Mesendoderm (in vitro differentiated cells): ENCODE results near the gene MPL.
A peak's percentile ranks its signal among the peaks of the same experiment; 100 is the strongest.

Experiments
- DNase-seq: peaks from one replicate; pipeline ENCODE4 v3.0.0; 2013
- H2AK5ac ChIP-seq: 2 replicates; pipeline ENCODE4 v1.6.1; 2013; ENCODE audit warnings: low read length, inconsistent platforms
- H2BK120ac ChIP-seq: 2 replicates; pipeline ENCODE4 v1.6.1; 2013; ENCODE audit warnings: low read depth, mild to moderate bottlenecking, low read length, moderate library complexity, mixed read lengths
- H2BK15ac ChIP-seq: replicated peaks from 2 replicates; pipeline ENCODE4 v1.6.1; 2013; ENCODE audit warnings: low read depth, mild to moderate bottlenecking, moderate library complexity
- H2BK5ac ChIP-seq: 2 replicates; pipeline ENCODE4 v1.6.1; 2013; ENCODE audit warnings: low read length, inconsistent platforms
- H3K18ac ChIP-seq: 2 replicates; pipeline ENCODE4 v1.6.1; 2013; ENCODE audit warnings: mild to moderate bottlenecking, low read length, mixed read lengths
- H3K23ac ChIP-seq: one replicate; pipeline ENCODE4 v1.6.1; 2013; ENCODE audit warnings: low read length
- H3K27ac ChIP-seq: 2 replicates; pipeline ENCODE4 v1.5.1; 2013; ENCODE audit warnings: low read depth, mild to moderate bottlenecking, inconsistent platforms, low read length, moderate library complexity
- H3K27me3 ChIP-seq: 2 replicates; pipeline ENCODE4 v1.6.1; 2013; ENCODE audit warnings: low read length, control low read depth, mild to moderate bottlenecking, inconsistent platforms; ENCODE audit not compliant: insufficient read depth, poor library complexity
- H3K36me3 ChIP-seq: 2 replicates; pipeline ENCODE4 v1.6.1; 2013; ENCODE audit warnings: low read length, inconsistent platforms; ENCODE audit not compliant: control insufficient read depth, insufficient read depth
- H3K4ac ChIP-seq: one replicate; pipeline ENCODE4 v1.6.1; 2013; ENCODE audit warnings: low read depth, mild to moderate bottlenecking, low read length, moderate library complexity
- H3K4me1 ChIP-seq: 2 replicates; pipeline ENCODE4 v1.6.1; 2013; ENCODE audit warnings: low read depth, low read length, inconsistent platforms; ENCODE audit not compliant: control insufficient read depth
- H3K4me2 ChIP-seq: 2 replicates; pipeline ENCODE4 v1.6.1; 2013; ENCODE audit warnings: low read length
- H3K4me3 ChIP-seq: 2 replicates; pipeline ENCODE4 v1.5.1; 2013; ENCODE audit warnings: mild to moderate bottlenecking, low read length
- H3K56ac ChIP-seq: one replicate; pipeline ENCODE4 v1.6.1; 2013; ENCODE audit warnings: low read length
- H3K79me1 ChIP-seq: 2 replicates; pipeline ENCODE4 v1.6.1; 2013; ENCODE audit warnings: low read length, inconsistent platforms
- H3K79me2 ChIP-seq: 2 replicates; pipeline ENCODE4 v1.6.1; 2013; ENCODE audit warnings: mild to moderate bottlenecking, low read length; ENCODE audit not compliant: control insufficient read depth, insufficient read depth
- H3K9ac ChIP-seq: 2 replicates; pipeline ENCODE4 v1.6.1; 2013; ENCODE audit warnings: low read length, inconsistent platforms
- H4K5ac ChIP-seq: one replicate; pipeline ENCODE4 v1.6.1; 2013; ENCODE audit warnings: low read length
- H4K8ac ChIP-seq: one replicate; pipeline ENCODE4 v1.6.1; 2013; ENCODE audit warnings: low read depth, mild to moderate bottlenecking, control low read depth, low read length, moderate library complexity
- WGBS: extraction: QIAGEN DNeasy Blood & Tissue Kit; methylation state at CpG from one replicate; pipeline ENCODE4 v1.1.7; 2013; ENCODE audit warnings: low lambda C conversion rate, missing lambda C conversion rate; ENCODE audit not compliant: insufficient coverage; ENCODE audit errors: extremely low coverage; 5-methylcytosine and 5-hydroxymethylcytosine counted together

Gene MPL

GRCh38 chr1:43293176-43293575 lies 44.4 kb upstream of the MPL start:
- no peak overlapping the region for H2AK5ac ChIP-seq
- no peak overlapping the region for H3K4me3 ChIP-seq
- peak overlapping the region; percentile 3 for H3K23ac ChIP-seq
- no peaks in the 10 kb centered on the region for H3K36me3 ChIP-seq
- no peak overlapping the region for H2BK5ac ChIP-seq
- H3K4me1 ChIP-seq, result no peaks in the 10 kb centered on the region
- no CpG with 5 or more reads among the region's 2 CpGs for WGBS
- no peak overlapping the region for H2BK120ac ChIP-seq
- H3K27ac ChIP-seq, result no peak overlapping the region
- H3K4me2 ChIP-seq, result no peak overlapping the region
- no peak overlapping the region for H3K4ac ChIP-seq
- no peaks in the 10 kb centered on the region for H3K79me1 ChIP-seq
- no peak overlapping the region for H3K18ac ChIP-seq
- no peak overlapping the region for H4K5ac ChIP-seq
- no peak for DNase-seq
- no peak overlapping the region for H4K8ac ChIP-seq
- H2BK15ac ChIP-seq, result no peak overlapping the region
- H3K9ac ChIP-seq, result no peak overlapping the region
- no peaks in the 10 kb centered on the region for H3K27me3 ChIP-seq
- H3K56ac ChIP-seq, result no peak overlapping the region
- H3K79me2 ChIP-seq, result no peaks in the 10 kb centered on the region

DNA sequence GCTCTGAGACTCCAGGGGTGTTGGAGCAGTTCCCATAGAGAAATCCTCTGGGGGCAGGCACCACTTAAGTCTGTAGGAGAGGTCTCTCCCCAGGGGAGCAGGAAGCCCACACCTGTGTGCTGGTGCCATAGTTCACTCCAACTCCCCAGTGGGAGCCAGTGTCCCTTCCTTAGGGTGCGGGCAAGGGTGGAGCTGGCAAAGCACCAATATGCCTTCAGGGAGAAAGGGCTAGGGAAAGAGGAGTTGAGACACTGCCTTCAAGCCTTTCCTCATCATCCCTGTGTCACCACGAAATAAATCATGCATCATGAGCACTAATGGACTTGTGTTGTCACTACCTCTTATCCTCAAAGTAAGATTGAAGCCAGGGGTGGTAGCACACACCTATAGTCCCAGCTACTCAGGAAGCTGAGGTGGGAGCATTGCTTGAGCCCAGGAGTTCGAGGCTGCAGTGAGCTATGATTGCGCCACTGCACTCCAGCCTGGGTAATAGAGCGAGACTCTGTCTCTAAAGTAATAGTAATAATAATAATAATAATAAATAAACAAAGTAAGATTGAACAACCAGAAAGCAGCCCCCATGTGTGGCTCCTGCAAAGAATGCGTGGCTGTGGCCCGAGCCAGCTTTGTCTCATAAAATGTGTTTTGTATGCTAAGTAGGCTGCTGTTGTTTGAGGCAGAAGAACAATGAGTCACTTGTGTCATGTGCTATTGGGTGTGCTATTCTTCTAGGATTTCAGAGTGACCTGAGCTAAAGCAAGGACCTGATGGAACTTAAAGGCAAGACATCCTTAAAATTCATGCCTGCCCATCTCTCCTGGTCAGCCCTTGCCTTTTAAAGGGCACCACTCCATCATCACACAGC lies 43.5 kb upstream of the MPL start:
- Histone ChIP-seq H2BK5ac (no peak overlapping the region), H3K9ac (no peak overlapping the region), H3K79me2 (no peaks in the 10 kb centered on the region), H3K27me3 (no peaks in the 10 kb centered on the region), H3K23ac (no peak overlapping the region), H4K8ac (no peak overlapping the region), H3K4me2 (no peak overlapping the region), H3K4ac (no peak overlapping the region), H4K5ac (no peak overlapping the region), H3K4me3 (no peak overlapping the region), H2BK120ac (no peak overlapping the region), H3K18ac (no peak overlapping the region), H2BK15ac (no peak overlapping the region), H3K4me1 (no peaks in the 10 kb centered on the region), H3K36me3 (no peaks in the 10 kb centered on the region), H2AK5ac (no peak overlapping the region), H3K79me1 (no peaks in the 10 kb centered on the region), H3K27ac (no peak overlapping the region), H3K56ac (no peak overlapping the region)
- no CpG with 5 or more reads among the region's 7 CpGs for WGBS
- DNase-seq, result peak; percentile 78

DNA sequence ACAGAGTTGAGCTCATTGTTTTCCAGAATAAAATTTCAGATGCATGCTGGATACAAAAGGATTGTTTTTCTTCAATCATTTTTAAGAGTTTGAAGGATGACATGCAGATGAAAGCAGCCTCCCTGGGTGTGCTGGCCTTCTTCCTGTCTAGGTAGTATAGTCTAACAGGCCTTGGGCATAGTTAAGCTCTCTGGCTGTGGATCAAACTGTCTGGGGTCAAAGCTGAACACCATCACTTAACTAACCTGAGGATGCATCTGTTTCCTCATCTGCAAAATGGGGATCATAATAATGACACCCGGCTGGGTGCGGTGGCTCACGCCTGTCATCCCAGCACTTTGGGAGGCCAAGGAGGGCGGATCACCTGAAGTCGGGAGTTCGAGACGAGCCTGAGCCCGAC lies 42.9 kb upstream of the MPL start:
- no peak for DNase-seq
- Histone ChIP-seq H3K27ac (no peak overlapping the region), H3K9ac (no peak overlapping the region), H3K23ac (no peak overlapping the region), H2BK15ac (no peak overlapping the region), H2BK5ac (no peak overlapping the region), H3K18ac (no peak overlapping the region), H4K8ac (no peak overlapping the region), H3K4ac (no peak overlapping the region), H2BK120ac (no peak overlapping the region), H3K4me2 (no peak overlapping the region), H3K27me3 (no peaks in the 10 kb centered on the region), H4K5ac (no peak overlapping the region), H3K4me1 (no peaks in the 10 kb centered on the region), H3K79me2 (no peaks in the 10 kb centered on the region), H3K4me3 (no peak overlapping the region), H2AK5ac (no peak overlapping the region), H3K79me1 (no peaks in the 10 kb centered on the region), H3K36me3 (no peaks in the 10 kb centered on the region), H3K56ac (no peak overlapping the region)
- no CpG with 5 or more reads among the region's 8 CpGs for WGBS

- DNase-seq, result no peak
- no peaks in the 10 kb centered on the region for H3K27me3 ChIP-seq
- H4K5ac ChIP-seq, result no peak overlapping the region
- no peak overlapping the region for H2BK15ac ChIP-seq
- H3K56ac ChIP-seq, result no peak overlapping the region
- no peak overlapping the region for H3K9ac ChIP-seq
- H2BK5ac ChIP-seq, result no peak overlapping the region
- no peak overlapping the region for H3K4me3 ChIP-seq
- H3K4me2 ChIP-seq, result no peak overlapping the region
- H4K8ac ChIP-seq, result no peak overlapping the region
- no peak overlapping the region for H3K23ac ChIP-seq
- no peak overlapping the region for H2AK5ac ChIP-seq
- H3K79me1 ChIP-seq, result no peaks in the 10 kb centered on the region
- no peaks in the 10 kb centered on the region for H3K4me1 ChIP-seq
- no peak overlapping the region for H2BK120ac ChIP-seq
- no peak overlapping the region for H3K4ac ChIP-seq
- no CpG with 5 or more reads among the region's 1 CpG for WGBS
- H3K18ac ChIP-seq, result no peak overlapping the region
- no peaks in the 10 kb centered on the region for H3K36me3 ChIP-seq
- no peak overlapping the region for H3K27ac ChIP-seq
- no peaks in the 10 kb centered on the region for H3K79me2 ChIP-seq
Observed at GRCh38 chr1:43296207-43296606, 41.4 kb upstream of the MPL start.

DNA sequence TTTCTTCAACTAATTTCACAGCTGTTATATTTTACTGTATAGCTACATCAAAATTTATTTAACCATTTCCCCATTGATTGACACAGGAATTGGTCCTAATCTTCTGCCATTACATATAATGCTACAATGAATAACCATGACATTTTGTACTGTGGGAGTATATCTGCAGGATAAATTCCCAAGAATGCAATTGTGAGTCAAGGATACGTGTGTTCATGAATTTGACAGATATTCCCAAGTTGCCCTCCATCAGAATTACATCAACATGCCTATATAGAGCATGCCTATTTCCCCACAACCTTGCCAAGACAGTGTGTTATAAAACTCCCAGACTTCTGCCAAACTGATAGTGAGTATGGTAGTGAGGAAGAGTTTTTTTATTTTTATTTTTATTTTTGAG lies 39.6 kb upstream of the MPL start:
- H3K27me3 ChIP-seq, result no peaks in the 10 kb centered on the region
- H3K79me2 ChIP-seq, result no peaks in the 10 kb centered on the region
- H4K5ac ChIP-seq, result no peak overlapping the region
- no peaks in the 10 kb centered on the region for H3K79me1 ChIP-seq
- no peak overlapping the region for H3K18ac ChIP-seq
- WGBS, result no CpG with 5 or more reads among the region's 1 CpG
- no peak overlapping the region for H3K9ac ChIP-seq
- no peak overlapping the region for H3K4me2 ChIP-seq
- no peaks in the 10 kb centered on the region for H3K4me1 ChIP-seq
- H3K36me3 ChIP-seq, result no peaks in the 10 kb centered on the region
- no peak overlapping the region for H2BK15ac ChIP-seq
- no peak overlapping the region for H3K56ac ChIP-seq
- no peak overlapping the region for H3K4ac ChIP-seq
- no peak overlapping the region for H4K8ac ChIP-seq
- H2BK5ac ChIP-seq, result no peak overlapping the region
- no peak overlapping the region for H2BK120ac ChIP-seq
- no peak overlapping the region for H3K23ac ChIP-seq
- no peak overlapping the region for H3K4me3 ChIP-seq
- no peak for DNase-seq
- H2AK5ac ChIP-seq, result no peak overlapping the region
- H3K27ac ChIP-seq, result no peak overlapping the region

- no peak overlapping the region for H3K56ac ChIP-seq
- H3K18ac ChIP-seq, result no peak overlapping the region
- H2AK5ac ChIP-seq, result no peak overlapping the region
- H3K4me2 ChIP-seq, result no peak overlapping the region
- no peak overlapping the region for H4K5ac ChIP-seq
- no peak overlapping the region for H2BK15ac ChIP-seq
- no peaks in the 10 kb centered on the region for H3K79me1 ChIP-seq
- no peak overlapping the region for H4K8ac ChIP-seq
- no peaks in the 10 kb centered on the region for H3K79me2 ChIP-seq
- H3K27ac ChIP-seq, result no peak overlapping the region
- H2BK5ac ChIP-seq, result no peak overlapping the region
- no peak overlapping the region for H3K4ac ChIP-seq
- no peak overlapping the region for H3K4me3 ChIP-seq
- H3K9ac ChIP-seq, result no peak overlapping the region
- no peaks in the 10 kb centered on the region for H3K27me3 ChIP-seq
- H3K4me1 ChIP-seq, result no peaks in the 10 kb centered on the region
- H3K23ac ChIP-seq, result no peak overlapping the region
- no peak for DNase-seq
- no peak overlapping the region for H2BK120ac ChIP-seq
- no peaks in the 10 kb centered on the region for H3K36me3 ChIP-seq
Observed at GRCh38 chr1:43299101-43299500, 38.5 kb upstream of the MPL start.
